HepG2 (cell line): ENCODE data around the gene TNKS1BP1. TPM values are rescaled to one million over a fixed set of nuclear protein-coding genes. Genes with fewer than 3 reads are reported as not detected.

Source experiments
- ATAC-seq: fragments of 200-7000 bp; cut with Tn5 transposase; 3 replicates; pipeline ENCODE4 v1.9.1; 2020; ENCODE audit warnings: mild to moderate bottlenecking, moderate library complexity
- BruUV-seq: library from RNA; stranded (reverse); fragments of 400-500 nt; replicated peaks from 2 replicates; lab custom pipeline; 2021; lab: Mats Ljungman, UMichigan
- CTCF ChIA-PET: fragments of 300-600 bp; formaldehyde crosslinking; extraction: SDS; loops from one replicate; lab custom pipeline; 2021; ENCODE audit warnings: low total read pairs, inconsistent platforms, low intra/inter-chr PET ratio; lab: Yijun Ruan, JAX
- POLR2A ChIA-PET: fragments of 350-600 bp; sonication (Branson Sonifier 250); formaldehyde crosslinking; loops from one replicate; lab custom pipeline; 2020; ENCODE audit warnings: antibody characterized with exemption, inconsistent platforms; lab: Yijun Ruan, JAX
- DNase-seq: peaks from one replicate; pipeline ENCODE4 v3.0.0-alpha.2; 2015; ENCODE audit warnings: low spot score
- FAIRE-seq: peaks from 3 replicates; lab custom pipeline; 2011; peaks lifted over from hg19 to GRCh38; lab: Jason Lieb, UNC
- H2AFZ ChIP-seq: one replicate; pipeline ENCODE4 v1.6.1; 2011; ENCODE audit warnings: low read length, inconsistent platforms
- H3K27ac ChIP-seq: fragments of 300-600 bp; 3 replicates; pipeline ENCODE4 v1.8.0; 2011; ENCODE audit warnings: mixed run types, mild to moderate bottlenecking, mixed read lengths, low read length, inconsistent platforms; ENCODE audit not compliant: insufficient read depth; ENCODE audit errors: extremely low read length
- H3K27me3 ChIP-seq, 2 experiments: fragments of 200-600 bp in 1 of 2; 2 replicates in 1 of 2; 3 replicates in 1 of 2; pipeline versions ENCODE4 v1.6.0 to v1.8.0; 2011; ENCODE audit warnings: low read length in 2 of 2, mild to moderate bottlenecking in 2 of 2, moderate library complexity in 2 of 2, inconsistent platforms in 1 of 2; ENCODE audit not compliant: insufficient read depth in 2 of 2, control insufficient read depth in 1 of 2
- H3K36me3 ChIP-seq, 2 experiments: fragments of 200-600 bp in 1 of 2; replicated peaks in 1 of 2; 2 replicates in 1 of 2; 3 replicates in 1 of 2; pipeline versions ENCODE4 v1.5.1 to v1.8.0; 2011; ENCODE audit warnings: low read length in 2 of 2, inconsistent platforms in 1 of 2; ENCODE audit not compliant: insufficient read depth in 2 of 2, control insufficient read depth in 1 of 2
- H3K4me1 ChIP-seq: 2 replicates; pipeline ENCODE4 v1.5.1; 2012; ENCODE audit warnings: low read length, inconsistent platforms; ENCODE audit not compliant: insufficient read depth
- H3K4me2 ChIP-seq: 2 replicates; pipeline ENCODE4 v1.6.0; 2011; ENCODE audit warnings: low read depth, low read length, inconsistent platforms
- H3K4me3 ChIP-seq, 3 experiments: fragments of 200-600 bp in 1 of 3; sonication (generic), shearing (Covaris generic) in 1 of 3; replicated peaks in 1 of 3; 2 replicates each; pipeline ENCODE4 v1.5.1; 2011 to 2016; ENCODE audit warnings: low read length in 3 of 3, inconsistent platforms in 2 of 3, low read depth in 2 of 3, mild to moderate bottlenecking in 2 of 3, control low read depth in 1 of 3, mixed read lengths in 1 of 3; ENCODE audit not compliant: insufficient read depth in 1 of 3
- H3K79me2 ChIP-seq: one replicate; pipeline ENCODE4 v1.6.1; 2011; ENCODE audit warnings: low read length, inconsistent platforms; ENCODE audit not compliant: insufficient read depth
- H3K9ac ChIP-seq: 2 replicates; pipeline ENCODE4 v1.6.0; 2011; ENCODE audit warnings: mild to moderate bottlenecking, low read depth, low read length, inconsistent platforms; ENCODE audit not compliant: insufficient read depth
- H3K9me3 ChIP-seq: 2 replicates; pipeline ENCODE4 v1.5.1; 2012; ENCODE audit warnings: mild to moderate bottlenecking, low read length
- H4K20me1 ChIP-seq: 2 replicates; pipeline ENCODE4 v1.6.0; 2011; ENCODE audit warnings: inconsistent platforms, mild to moderate bottlenecking, low read length, moderate library complexity; ENCODE audit not compliant: insufficient read depth
- CBX2 ChIP-seq, 2 experiments: fragments of 200-600 bp in 1 of 2; sonication (generic); formaldehyde crosslinking in 1 of 2; IDR thresholded peaks; 2 replicates each; pipeline versions ENCODE4 v1.7.0 to v1.8.1; 2018 to 2022; ENCODE audit warnings: low read depth in 2 of 2, low read length in 1 of 2, mild to moderate bottlenecking in 1 of 2, missing genetic modification reagents in 1 of 2
- EP300 ChIP-seq, 3 experiments: sonication (generic) in 1 of 3; formaldehyde crosslinking in 1 of 3; IDR thresholded peaks; 2 replicates each; pipeline versions ENCODE4 v1.5.1 to v1.6.1; 2011 to 2020; ENCODE audit warnings: low read depth in 2 of 3, low read length in 2 of 3, borderline replicate concordance in 1 of 3, improper control_type of control experiment in 1 of 3, mild to moderate bottlenecking in 1 of 3, missing genetic modification reagents in 1 of 3, moderate library complexity in 1 of 3
- GFI1 ChIP-seq: sonication (generic); formaldehyde crosslinking; IDR thresholded peaks from 2 replicates; pipeline ENCODE4 v1.5.0; 2020; ENCODE audit warnings: missing genetic modification reagents, mild to moderate bottlenecking, borderline replicate concordance
- IKZF1 ChIP-seq: fragments of 450-650 bp; IDR thresholded peaks from 2 replicates; pipeline ENCODE4 v1.7.1; 2016
- NR2F6 ChIP-seq, 2 experiments: IDR thresholded peaks; 2 replicates each; pipeline ENCODE4 v1.6.1; 2016; ENCODE audit warnings: antibody characterized with exemption in 1 of 2, mild to moderate bottlenecking in 1 of 2
- RARA ChIP-seq: IDR thresholded peaks from 2 replicates; pipeline ENCODE4 v1.6.1; 2016; ENCODE audit warnings: missing genetic modification reagents, missing compliant biosample characterization
- SETDB1 ChIP-seq: sonication (generic); formaldehyde crosslinking; IDR thresholded peaks from 2 replicates; pipeline ENCODE4 v1.5.1; 2020; ENCODE audit warnings: missing genetic modification reagents, mild to moderate bottlenecking, borderline replicate concordance
- SYNCRIP ChIP-seq: fragments of 200-400 bp; formaldehyde crosslinking; IDR thresholded peaks from 2 replicates; pipeline ENCODE4 v1.6.1; 2018; ENCODE audit warnings: mild to moderate bottlenecking, low read depth, low read length; ENCODE audit not compliant: insufficient read depth
- TEAD3 ChIP-seq: optimal IDR thresholded peaks from 2 replicates; pipeline ENCODE3; 2016; ENCODE audit warnings: borderline replicate concordance
- ZNF275 ChIP-seq: sonication (generic); formaldehyde crosslinking; IDR thresholded peaks from 2 replicates; pipeline ENCODE4 v1.8.0; 2022; ENCODE audit warnings: missing genetic modification reagents, mild to moderate bottlenecking, inconsistent platforms, borderline replicate concordance
- WGBS: methylation state at CpG from one replicate; pipeline ENCODE4 v1.1.6; 2017; ENCODE audit warnings: low lambda C conversion rate; 5-methylcytosine and 5-hydroxymethylcytosine counted together
- in situ Hi-C: cut with HindIII; loops from 2 replicates; pipeline ENCODE4 v1.10.0; 2017; ENCODE audit warnings: low pct_unique_long_range_greater_than_20kb; ENCODE audit not compliant: extremely low pct_ligation_motif_present
- intact Hi-C: fragments of 100-400 bp; cut with micrococcal nuclease; formaldehyde crosslinking; loops from one replicate; pipeline ENCODE4 v1.10.0; 2022; ENCODE audit not compliant: unreplicated experiment
- polyA plus RNA-seq, 8 experiments: library from polyadenylated mRNA; depleted of rRNA in 3 of 8; stranded (reverse) in 7 of 8; unstranded in 1 of 8; fragments of >200 nt; fragmentation: Illumina TruSeq in 4 of 8; extraction: Trizol in 4 of 8; gene quantifications; 2 replicates each; pipeline versions ENCODE4 v1.2.1 to v1.2.3, GENCODE V29; 2011 to 2016; ENCODE audit warnings: low read depth in 4 of 8, missing spikeins in 1 of 8, mixed read lengths in 1 of 8; ENCODE audit not compliant: insufficient read depth in 1 of 8
- total RNA-seq, 5 experiments: library from RNA; depleted of rRNA; stranded (reverse); fragments of >200 nt; fragmentation: Illumina TruSeq; extraction: Trizol; gene quantifications; 2 replicates each; pipeline ENCODE4 v1.2.3, GENCODE V29; 2016; ENCODE audit warnings: low read depth in 1 of 5
- TF ChIP-seq, protein P1 (sequence below), 2 experiments: fragments of 450-650 bp in 1 of 2; sonication (generic) in 1 of 2; formaldehyde crosslinking; IDR thresholded peaks; 2 replicates each; pipeline versions ENCODE4 v1.5.0 to v1.8.0; 2020 to 2022; ENCODE audit warnings: mild to moderate bottlenecking in 1 of 2, missing genetic modification reagents in 1 of 2

Gene TNKS1BP1
- total and polyA plus RNA-seq, 2 of the 13 experiments (the other 11 are each of a cell fraction or from before 2014, with no cell fraction given): 13.7 to 15.0 TPM

- Histone ChIP-seq H3K27ac (no peak overlapping the region), H4K20me1 (no peaks in the 10 kb centered on the region), H3K4me3 (no peak overlapping the region), H3K79me2 (no peaks in the 10 kb centered on the region), H3K36me3 (no peaks in the 10 kb centered on the region), H3K27me3 (peaks cover 0 to 8% of the 10 kb centered on the region in 2 experiments; a peak in 2 of 5 replicates), H3K9me3 (no peaks in the 10 kb centered on the region), H3K9ac (no peak overlapping the region), H3K4me1 (peaks cover 15% of the 10 kb centered on the region), H3K4me2 (no peak overlapping the region), H2AFZ (no peak overlapping the region)
- CTCF ChIA-PET: no interaction called here
- ATAC-seq (peak; percentile 55), DNase-seq (no peak), FAIRE-seq (no peak)
- in situ Hi-C loops (loop anchor here (10.0 kb wide), 1 partner anchor 515 kb away; no protein-coding TSS in a partner anchor), intact Hi-C loops (no loop called here)
- BruUV-seq: no TSS peak
- POLR2A ChIA-PET: interaction anchor here (1.1 to 2.0 kb wide), 2 partner anchors 94 to 98 kb away, joined by 3 to 4 read pairs; no protein-coding TSS in a partner anchor
- WGBS: 13% methylated on average over 8 of the region's 9 CpGs
- TF ChIP-seq RARA (CRISPR knock-in tag) (0 out of 2 replicates have a peak, but pooled peaks have one; percentile 16), EP300 (IDR thresholded peaks at IDR 0.05; ENCODE audit: low read depth in 2 of 2, low read length in 2 of 2) (0 out of 4 replicates have a peak, but pooled peaks of 1 of the 2 experiments have one; percentile 11), EP300 (CRISPR knock-in tag; IDR thresholded peaks at IDR 0.05; ENCODE audit: borderline replicate concordance) (no peak), TEAD3 (peak; percentile 66), SYNCRIP (no peak), GFI1 (CRISPR knock-in tag) (0 out of 2 replicates have a peak, but pooled peaks have one; percentile 44), ZNF275 (CRISPR knock-in tag) (no peak), IKZF1 (no peak), CBX2 (IDR thresholded peaks at IDR 0.05; ENCODE audit: low read depth, low read length) (no peak), CBX2 (CRISPR knock-in tag; IDR thresholded peaks at IDR 0.05; ENCODE audit: low read depth) (no peak), SETDB1 (CRISPR knock-in tag) (no peak), NR2F6 (IDR thresholded peaks at IDR 0.05) (no peak), NR2F6 (CRISPR knock-in tag; IDR thresholded peaks at IDR 0.05) (0 out of 2 replicates have a peak, but pooled peaks have one; percentile 32)
- TF ChIP-seq, protein P1, sequence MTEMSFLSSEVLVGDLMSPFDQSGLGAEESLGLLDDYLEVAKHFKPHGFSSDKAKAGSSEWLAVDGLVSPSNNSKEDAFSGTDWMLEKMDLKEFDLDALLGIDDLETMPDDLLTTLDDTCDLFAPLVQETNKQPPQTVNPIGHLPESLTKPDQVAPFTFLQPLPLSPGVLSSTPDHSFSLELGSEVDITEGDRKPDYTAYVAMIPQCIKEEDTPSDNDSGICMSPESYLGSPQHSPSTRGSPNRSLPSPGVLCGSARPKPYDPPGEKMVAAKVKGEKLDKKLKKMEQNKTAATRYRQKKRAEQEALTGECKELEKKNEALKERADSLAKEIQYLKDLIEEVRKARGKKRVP (CRISPR knock-in tag; IDR thresholded peaks at IDR 0.05): no peak
Observed at GRCh38 chr11:57359896-57360690, 35.3 kb upstream of the TNKS1BP1 start.
